Measurements from ENCODE around the gene SYNGR2.
"Not testable (repeated sequence)": the region's sequence is repeated elsewhere in the genome, so short reads cannot be mapped to it uniquely, and the experiment has no call there.

Gene SYNGR2

GRCh38 chr17:78144147-78144719, 24.1 kb upstream of the SYNGR2 start:
- DNase-seq = no peak

DNA sequence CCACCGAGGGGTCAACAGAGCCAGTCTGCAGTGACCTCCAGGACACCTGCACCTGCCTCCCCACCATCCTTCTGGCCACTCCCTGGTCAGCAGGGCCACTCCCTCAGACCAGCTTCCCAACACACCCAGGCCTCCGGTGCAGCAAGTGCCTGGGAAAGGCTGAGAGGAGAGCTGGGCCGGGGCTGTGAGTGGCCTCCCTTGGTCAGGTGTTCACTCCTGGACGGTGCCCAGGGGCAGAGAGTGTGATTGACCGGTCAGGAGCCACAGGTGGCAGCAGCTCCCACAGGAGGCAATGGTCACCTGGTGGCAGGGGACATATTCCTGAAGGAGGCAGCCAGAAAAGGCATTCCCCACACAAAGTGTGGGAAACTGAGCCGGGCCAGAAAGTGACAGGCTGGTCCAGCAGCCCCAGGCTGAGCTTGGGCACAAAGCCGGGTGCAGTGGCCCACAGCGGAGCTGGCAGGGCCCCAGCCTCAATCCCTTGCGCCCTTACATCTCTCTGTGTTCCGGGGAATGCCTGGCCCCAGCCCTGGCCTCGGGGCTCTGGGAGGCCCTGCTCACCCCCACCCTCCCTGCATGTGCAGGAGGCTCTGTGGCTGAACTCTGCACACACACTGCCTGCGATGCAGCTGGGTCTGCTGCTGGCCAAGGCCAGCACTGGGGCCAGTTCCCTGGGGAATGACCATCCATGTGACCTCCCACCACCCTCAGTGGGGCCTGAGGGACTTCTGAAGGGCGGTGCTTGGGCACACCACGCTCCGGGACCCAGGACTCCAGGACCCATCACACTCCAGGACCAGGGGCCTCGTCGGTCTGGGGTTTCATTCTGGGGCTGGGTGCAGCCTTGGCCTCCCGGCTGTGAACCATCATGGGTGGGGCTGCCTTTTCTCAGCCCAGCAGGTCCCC, 23.4 kb upstream of the SYNGR2 start:
- no peak for DNase-seq

- DNase-seq = no peak
Observed at GRCh38 chr17:78146471-78146869, 21.9 kb upstream of the SYNGR2 start.

- DNase-seq = no peak
Observed at GRCh38 chr17:78146881-78147280, 21.5 kb upstream of the SYNGR2 start.

DNA sequence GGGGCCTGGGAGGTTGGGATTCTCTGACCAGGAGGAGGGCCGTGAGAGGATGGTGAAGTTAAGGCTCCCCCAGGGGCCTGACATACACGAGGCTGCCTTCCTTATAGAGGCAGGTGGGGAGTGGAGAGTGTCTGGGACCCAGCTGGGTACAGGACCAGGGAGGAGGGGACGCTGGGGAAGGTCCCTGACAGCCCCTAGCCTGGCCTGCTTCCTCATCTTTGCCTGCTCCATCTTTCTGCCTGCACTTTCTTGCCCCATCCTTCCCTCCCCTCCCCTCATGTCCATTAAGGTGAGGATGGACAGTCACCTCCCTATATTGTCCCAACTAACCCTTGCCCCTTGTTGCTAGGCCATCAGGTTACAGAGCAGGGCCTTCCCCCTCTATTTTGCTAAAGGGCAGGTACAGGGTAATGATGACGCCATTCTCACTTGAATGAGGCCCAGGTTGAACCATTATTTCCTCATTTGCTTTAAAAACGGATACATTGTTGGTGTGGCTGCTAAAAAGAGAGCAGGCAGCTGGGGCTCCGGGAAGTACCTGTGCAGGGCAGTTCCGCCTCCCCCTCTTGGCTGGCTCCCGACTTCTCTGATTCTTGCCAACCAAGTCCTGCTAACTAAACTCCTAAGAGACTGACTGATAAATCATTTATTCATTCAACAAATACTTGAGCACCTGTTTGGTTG, 20.9 kb upstream of the SYNGR2 start:
- no peak for DNase-seq

- no peak for DNase-seq
Observed at GRCh38 chr17:78148286-78149016, 19.9 kb upstream of the SYNGR2 start.

- no peak for DNase-seq
Observed at GRCh38 chr17:78151514-78152008, 16.8 kb upstream of the SYNGR2 start.

DNA sequence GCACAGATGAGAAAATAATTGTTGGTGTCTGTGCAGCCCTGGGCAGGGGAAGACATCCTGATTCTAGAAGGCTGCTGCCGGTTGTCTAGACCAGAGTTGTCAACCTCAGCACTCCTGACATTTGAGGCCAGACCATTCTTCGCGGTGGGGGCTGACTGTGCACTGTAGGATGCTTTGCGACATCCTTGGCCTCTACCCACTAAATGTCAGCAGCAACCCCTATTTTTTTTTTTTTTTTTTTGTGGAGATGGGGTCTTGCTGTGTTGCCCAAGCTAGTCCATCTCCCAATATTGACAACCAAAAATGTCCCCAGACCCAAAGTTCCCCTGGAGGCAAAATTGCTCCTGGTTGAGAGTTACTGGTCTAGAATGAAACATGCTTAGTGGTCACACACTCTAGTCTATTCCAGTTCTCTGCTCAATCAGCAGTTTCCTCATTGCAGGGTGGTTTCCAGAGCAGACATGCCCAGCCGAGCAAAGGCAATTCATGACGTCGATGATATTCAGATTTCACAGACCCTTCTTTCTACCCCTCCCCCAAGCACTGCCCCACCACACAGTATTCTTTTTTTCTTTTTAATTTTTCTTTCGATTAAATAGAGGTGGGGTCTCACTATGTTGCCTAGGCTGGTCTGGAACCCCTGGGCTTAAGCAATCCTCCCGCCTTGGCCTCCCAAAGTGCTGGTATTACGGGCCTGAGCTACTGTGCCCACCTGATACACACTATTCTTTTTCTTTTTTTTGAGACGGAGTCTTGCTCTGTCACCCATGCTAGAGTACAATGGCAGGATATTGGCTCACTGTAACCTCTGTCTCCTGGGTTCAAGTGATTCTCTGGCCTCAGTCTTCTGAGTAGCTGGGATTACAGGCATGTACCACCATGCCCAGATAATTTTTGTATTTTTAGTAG, 13.2 kb upstream of the SYNGR2 start:
- no peak for DNase-seq

DNA sequence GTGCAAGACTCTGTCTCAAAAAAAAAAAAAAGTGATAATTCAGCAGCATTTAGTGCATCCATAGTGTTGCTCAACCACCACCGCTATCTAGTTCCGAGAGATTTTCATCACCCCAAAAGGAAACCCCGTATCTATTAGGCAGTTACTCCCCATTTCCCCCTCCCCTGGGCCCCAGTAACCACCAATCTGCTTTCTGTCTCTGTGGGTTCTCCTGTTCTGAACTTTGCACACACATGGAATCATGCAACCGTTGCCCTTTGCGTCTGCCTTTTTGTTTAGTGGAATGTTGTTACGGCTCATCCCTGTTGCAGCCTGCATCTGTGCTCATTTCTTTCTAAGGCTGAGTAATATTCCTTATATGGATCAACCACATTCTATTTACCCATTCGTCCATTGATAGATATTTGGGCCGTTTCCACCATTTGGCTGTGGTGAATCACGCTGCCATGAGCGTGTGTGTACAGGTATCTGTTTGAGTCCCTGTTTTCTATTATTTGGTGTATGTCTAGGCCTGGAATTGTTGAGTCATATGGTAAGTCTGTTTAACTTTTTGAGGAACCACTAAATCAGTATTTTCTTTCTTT, 8.7 kb upstream of the SYNGR2 start:
- DNase-seq = no peak

DNA sequence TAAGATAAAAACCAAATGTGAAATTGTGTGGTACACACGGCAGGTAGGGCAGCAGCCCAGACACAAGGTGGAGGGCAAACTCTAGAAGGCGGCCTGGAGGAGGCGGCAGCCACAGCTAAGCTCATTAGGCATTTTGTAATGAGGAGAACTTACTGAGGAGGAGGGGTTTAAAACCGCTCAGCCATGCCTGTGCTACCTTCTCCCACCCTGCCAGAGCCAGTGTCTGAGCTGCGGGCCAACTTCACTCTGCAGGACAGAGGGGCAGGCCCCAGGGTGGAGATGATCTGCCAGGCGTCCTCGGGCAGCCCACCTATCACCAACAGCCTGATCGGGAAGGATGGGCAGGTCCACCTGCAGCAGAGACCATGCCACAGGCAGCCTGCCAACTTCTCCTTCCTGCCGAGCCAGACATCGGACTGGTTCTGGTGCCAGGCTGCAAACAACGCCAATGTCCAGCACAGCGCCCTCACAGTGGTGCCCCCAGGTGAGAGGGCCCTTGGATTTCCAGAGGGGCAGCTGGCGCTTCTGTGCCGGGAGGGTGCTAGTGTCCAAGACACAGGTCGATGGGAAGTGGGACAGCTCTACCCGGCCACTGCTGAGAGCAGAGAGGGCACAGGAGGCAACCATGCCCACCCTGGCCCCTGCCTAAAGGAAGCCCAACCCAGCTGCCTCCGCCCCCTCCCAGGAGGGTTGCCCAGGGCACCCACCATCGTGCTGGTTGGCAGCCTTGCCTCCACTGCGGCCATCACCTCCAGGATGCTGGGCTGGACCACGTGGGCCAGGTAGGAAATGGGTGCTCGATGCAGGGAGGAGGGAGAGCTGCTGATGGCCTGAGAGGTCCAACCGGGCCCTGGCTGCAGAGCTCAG, 4.3 kb upstream of the SYNGR2 start:
- no peak for DNase-seq

- no peak for DNase-seq
Observed at GRCh38 chr17:78164748-78165607, 3.4 kb upstream of the SYNGR2 start.

GRCh38 chr17:78166416-78166815, 2.0 kb upstream of the SYNGR2 start:
- no peak for DNase-seq

DNA sequence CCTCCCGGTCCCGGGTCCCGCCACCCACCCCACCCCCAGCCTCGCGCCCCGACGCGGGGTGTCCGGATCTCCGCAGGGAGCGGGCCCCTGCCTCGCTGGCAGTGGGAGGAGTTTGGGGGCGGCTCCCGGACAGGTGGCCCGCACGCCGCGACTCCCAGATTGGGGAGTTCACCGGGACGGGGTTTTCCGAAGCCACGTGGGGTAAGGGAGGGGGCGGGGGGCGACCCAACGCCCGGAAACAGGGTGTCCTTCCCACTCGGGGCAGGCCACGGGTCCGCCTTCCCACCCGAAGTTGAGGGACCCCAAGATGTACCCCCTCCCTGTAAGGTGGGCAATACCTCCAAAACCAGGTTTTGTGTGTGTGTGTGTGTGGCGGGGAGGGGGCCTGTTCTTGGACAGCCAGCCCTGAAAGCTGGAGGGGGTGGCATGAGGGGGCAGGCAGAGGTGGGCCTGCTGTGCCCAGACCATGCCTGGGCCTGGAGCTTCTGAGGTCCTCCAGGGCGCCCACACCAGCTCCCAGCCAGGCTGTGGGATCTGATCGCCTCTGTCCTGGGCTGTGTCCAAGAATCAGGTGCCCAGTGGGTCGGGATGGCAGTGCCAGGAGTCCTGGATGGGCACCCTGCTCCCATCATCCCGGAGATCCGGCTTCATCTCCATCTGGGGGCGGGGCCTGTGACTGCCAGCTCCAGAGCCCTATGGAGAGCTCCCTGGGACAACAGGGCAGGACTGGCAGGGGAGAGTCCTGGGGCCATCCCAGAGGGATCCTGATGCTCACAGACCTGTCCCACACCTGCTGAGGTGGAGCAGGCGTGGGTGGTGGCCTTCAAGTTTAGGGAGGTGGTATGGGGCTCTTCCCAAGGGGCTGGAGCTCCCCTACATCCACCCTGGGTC, 767 bp downstream of the SYNGR2 start:
- peak; percentile 30 for DNase-seq

DNA sequence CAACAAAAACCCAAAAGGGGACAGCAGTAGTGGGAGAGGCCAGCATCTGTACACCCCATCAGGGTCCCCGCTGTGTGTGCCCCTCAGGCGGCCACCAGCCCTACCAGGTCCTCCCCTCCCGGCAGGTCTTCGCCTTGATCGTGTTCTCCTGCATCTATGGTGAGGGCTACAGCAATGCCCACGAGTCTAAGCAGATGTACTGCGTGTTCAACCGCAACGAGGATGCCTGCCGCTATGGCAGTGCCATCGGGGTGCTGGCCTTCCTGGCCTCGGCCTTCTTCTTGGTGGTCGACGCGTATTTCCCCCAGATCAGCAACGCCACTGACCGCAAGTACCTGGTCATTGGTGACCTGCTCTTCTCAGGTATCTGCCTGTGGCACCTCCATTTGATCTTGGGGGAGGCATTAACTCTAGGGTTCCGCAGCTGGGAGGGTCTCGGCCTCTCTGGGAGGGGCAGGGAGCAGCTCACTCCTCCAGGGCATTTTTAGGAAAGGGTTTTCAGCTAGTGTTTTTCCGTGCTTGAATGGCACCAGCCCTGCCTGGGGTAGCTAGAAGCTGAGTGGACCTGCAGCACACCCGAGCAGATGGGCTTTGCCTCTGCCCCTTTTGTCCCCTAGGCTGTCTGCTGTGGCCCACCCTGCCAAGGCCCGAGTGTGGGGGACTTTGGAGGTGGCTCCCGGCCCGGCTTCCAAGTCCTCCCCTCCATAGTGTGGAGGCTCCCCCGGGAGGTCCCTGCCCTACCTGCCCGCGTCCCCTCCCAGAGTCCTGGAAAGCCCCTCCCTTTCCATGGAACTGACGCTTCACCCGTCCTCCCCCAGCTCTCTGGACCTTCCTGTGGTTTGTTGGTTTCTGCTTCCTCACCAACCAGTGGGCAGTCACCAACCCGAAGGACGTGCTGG, 2.6 kb downstream of the SYNGR2 start:
- no peak for DNase-seq

GRCh38 chr17:78171591-78172248, 3.3 kb downstream of the SYNGR2 start:
- DNase-seq = not testable (repeated sequence)

GRCh38 chr17:78172249-78173051, 4.1 kb downstream of the SYNGR2 start:
- peak; percentile 7 for DNase-seq
